ENCODE results near the gene GRIP1.

The GRIP1 gene

GRCh38 chr12:66371982-66372381 is 306.9 kb downstream of the GRIP1 start:
- no peak for DNase-seq

- no peak for DNase-seq
Observed at GRCh38 chr12:66367015-66367667, 311.7 kb downstream of the GRIP1 start.

GRCh38 chr12:66365718-66366490 is 313.0 kb downstream of the GRIP1 start:
- peak; percentile 36 for DNase-seq

- DNase-seq, result no peak
Observed at GRCh38 chr12:66361703-66362102, 317.2 kb downstream of the GRIP1 start.

GRCh38 chr12:66359300-66359699 is 319.6 kb downstream of the GRIP1 start:
- no peak for DNase-seq

GRCh38 chr12:66354291-66354690 is 324.6 kb downstream of the GRIP1 start:
- DNase-seq, result no peak

GRCh38 chr12:66352899-66353298 is 326.0 kb downstream of the GRIP1 start:
- no peak for DNase-seq

- DNase-seq, result no peak
Observed at GRCh38 chr12:66352197-66352596, 326.7 kb downstream of the GRIP1 start.

- no peak for DNase-seq
Observed at GRCh38 chr12:66351301-66351700, 327.6 kb downstream of the GRIP1 start.

GRCh38 chr12:66345956-66346355 is 332.9 kb downstream of the GRIP1 start:
- peak; percentile 70 for DNase-seq

- peak; percentile 29 for DNase-seq
Observed at GRCh38 chr12:66345212-66345611, 333.7 kb downstream of the GRIP1 start.

GRCh38 chr12:66341126-66341525 is 337.8 kb downstream of the GRIP1 start:
- DNase-seq, result no peak

GRCh38 chr12:66340131-66340530 is 338.7 kb downstream of the GRIP1 start:
- no peak for DNase-seq

GRCh38 chr12:66337381-66338010 is 341.4 kb downstream of the GRIP1 start:
- no peak for DNase-seq

GRCh38 chr12:66335746-66336145 is 343.1 kb downstream of the GRIP1 start:
- no peak for DNase-seq

- no peak for DNase-seq
Observed at GRCh38 chr12:66331814-66332213, 347.1 kb downstream of the GRIP1 start.

- no peak for DNase-seq
Observed at GRCh38 chr12:66331016-66331415, 347.9 kb downstream of the GRIP1 start.

GRCh38 chr12:66329941-66330340 is 348.9 kb downstream of the GRIP1 start:
- no peak for DNase-seq

- no peak for DNase-seq
Observed at GRCh38 chr12:66323017-66323416, 355.9 kb downstream of the GRIP1 start.

GRCh38 chr12:66321435-66321834 is 357.4 kb downstream of the GRIP1 start:
- no peak for DNase-seq

- DNase-seq, result no peak
Observed at GRCh38 chr12:66320996-66321395, 357.9 kb downstream of the GRIP1 start.

GRCh38 chr12:66319266-66319954 is 359.5 kb downstream of the GRIP1 start:
- no peak for DNase-seq

GRCh38 chr12:66314278-66314677 is 364.6 kb downstream of the GRIP1 start:
- DNase-seq, result no peak
